Epidermal melanocyte (primary cell): ENCODE data around the gene CSF2RB.

Experiments used
- DNase-seq: peaks from one replicate; pipeline ENCODE4 v3.0.0; 2011; ENCODE audit warnings: low spot score; ENCODE audit not compliant: insufficient read length

CSF2RB gene

DNA sequence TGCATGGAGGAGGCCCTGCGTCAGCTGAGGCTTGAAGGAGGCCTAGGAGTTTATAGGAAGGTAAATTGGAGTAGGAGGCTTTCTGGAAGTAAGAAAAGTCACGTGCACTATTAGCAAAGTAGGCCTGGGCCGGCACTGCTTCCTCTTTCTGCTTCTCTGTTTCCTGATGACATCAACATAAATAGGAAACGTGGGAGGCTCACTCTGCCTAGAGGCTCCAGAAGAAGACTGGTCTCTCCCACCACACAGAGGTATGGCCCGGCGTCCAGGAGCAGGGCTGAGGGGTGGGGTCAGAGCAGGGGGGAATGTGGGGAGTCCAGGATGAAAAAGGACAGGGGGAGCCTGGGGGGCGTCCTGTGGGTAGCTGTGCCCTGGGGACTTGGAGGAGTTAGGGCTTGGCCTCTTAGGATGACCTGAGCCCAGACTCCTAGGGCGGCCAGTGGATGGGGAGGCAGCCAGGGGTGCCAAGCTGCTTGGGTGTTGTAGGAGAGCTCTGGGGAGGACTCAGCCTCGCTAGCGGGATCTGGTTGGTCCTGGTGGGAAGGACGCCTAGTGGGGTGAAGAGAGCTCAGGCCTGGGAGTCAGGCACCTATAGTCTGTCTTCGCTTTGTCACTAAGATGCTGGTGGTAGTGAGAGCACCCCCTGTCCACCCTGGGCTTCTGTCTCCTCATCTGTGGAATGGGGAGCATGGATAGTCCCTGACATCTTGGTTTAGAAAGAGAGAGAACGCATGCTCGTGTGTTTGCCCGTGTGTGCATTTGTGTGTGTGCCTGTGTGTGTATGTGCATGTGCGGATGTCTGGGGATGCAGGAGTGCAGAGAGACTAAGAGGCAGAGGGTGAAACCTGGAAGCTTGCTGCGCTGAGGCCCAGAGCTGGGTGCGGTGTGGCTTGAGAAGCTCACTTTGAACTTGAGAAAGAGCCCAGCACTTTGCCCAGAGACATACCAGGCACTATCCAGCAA lies at the start of gene CSF2RB:
CSF2RB (plus strand) TSS at position 202 of the 963 bp plus-strand sequence. CDS start 8,580 bp downstream, outside the sequence.
- no peak for DNase-seq

DNA sequence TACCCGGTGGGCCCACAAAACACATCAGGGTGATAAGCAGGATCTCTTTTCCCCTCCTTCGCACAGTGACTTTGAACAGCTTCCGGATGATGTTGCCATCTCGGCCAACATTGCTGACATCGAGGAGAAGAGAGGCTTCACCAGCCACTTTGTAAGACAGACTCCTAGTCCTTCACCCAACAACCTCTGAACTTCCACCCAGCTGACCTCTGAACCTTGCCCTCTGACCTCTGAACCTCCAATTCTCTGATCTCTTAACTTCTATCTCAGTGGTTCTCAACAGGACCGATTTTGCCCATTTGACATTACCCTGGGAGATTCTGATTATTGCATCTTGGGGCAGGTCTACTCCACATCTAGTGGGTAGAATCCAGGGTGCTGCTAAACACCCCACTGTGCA lies 49.4 kb upstream of the CSF2RB start:
- no peak for DNase-seq

DNA sequence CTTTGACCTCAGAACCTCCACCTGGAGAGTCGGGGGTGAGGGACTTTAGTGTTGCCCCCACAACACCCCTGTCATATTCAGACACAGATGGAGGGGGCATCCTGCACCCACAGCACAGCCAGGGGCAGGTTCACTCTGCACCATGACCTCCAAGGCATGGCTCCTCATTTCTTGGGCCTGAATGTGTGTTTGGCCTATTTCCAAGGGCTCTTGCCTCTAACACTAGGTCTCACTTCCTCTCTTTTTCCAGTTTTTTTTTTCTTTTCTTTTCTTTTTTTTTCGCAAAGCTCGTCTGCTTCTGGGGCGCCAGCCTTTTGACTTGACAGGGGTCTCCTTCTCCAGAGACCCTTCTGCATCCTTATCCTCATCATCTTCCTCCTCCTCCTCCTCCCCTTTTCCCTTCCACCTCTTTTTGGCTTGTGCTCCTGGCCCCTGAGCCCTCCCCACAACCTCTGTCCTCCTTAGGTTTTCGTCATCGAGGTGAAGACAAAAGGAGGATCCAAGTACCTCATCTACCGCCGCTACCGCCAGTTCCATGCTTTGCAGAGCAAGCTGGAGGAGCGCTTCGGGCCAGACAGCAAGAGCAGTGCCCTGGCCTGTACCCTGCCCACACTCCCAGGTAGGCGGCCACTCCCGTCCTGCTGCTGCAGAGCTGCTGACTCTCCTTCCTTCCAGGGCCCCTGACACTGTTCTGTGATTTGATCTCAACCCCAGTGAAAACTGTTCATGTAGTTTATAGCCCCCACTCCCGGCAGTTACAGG lies 48.8 kb upstream of the CSF2RB start:
- DNase-seq: no peak

DNA sequence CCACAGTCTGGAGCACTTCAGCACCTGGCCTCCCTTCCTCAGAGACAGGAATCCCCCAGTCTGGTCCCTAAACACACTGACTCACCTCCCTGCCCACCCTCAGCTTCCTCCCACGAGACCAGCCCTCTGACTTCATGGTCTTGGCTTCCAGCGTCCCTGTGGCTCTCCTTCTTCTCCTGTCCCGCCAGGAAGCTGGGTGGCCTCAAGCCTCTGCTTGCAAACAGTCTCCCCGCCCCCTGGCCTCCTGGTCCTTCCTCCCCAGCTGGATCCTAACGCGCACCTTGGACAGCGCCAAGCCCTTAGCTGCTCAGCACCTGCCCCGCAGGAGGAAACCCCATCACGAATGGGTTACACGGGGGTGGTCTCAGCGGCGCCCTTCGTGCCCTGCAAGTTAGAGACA lies 48.1 kb upstream of the CSF2RB start:
- DNase-seq: no peak

DNA sequence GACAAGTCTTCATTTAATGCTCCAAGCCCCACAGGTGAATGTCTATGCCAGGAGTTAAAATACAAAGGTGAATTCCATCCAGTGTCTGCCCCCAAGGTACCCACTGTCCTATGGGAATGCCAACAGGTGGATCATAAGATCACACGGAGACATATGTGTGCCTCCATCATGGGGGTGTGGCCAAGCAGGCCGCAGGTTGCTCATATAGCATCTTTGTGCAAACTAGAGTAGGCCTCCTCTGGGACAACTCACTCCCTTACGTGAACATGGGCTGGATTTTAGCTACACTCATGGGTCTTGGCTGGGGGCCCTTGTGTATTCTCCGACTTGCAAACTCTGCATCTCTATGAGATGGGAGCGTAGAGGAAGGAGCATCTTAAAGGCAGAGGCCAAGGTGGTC lies 45.7 kb upstream of the CSF2RB start:
- no peak for DNase-seq

DNA sequence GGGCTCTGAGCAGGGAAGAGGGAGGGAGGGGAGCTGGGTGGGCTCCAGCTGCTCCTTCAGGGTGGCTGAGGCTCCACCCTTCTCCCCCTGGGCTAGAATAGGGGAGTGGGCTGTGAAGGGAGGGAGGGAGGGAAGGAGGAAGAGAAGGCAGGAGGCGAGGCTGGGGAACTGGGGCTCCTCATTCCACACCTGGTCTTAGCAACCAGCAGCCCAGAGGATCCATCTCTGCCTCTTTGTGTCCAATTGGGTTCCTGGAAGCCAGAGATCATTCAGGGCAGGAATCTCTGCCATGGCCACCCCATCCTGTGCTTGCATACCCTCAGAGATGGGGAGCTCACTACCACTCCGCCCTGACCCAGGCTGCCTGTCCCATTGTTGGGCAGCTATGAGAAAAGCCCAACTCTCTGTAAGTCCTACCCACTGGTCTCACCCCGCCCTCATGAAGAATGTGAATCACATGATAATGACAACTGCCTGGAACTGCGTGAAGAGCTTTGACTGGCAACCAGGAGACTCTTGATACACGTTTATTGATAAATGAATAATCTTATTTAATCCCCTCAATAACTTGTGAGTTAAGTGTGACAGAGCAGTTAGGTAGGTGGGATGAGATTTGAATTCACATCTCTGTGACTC lies 44.8 kb upstream of the CSF2RB start:
- no peak for DNase-seq

DNA sequence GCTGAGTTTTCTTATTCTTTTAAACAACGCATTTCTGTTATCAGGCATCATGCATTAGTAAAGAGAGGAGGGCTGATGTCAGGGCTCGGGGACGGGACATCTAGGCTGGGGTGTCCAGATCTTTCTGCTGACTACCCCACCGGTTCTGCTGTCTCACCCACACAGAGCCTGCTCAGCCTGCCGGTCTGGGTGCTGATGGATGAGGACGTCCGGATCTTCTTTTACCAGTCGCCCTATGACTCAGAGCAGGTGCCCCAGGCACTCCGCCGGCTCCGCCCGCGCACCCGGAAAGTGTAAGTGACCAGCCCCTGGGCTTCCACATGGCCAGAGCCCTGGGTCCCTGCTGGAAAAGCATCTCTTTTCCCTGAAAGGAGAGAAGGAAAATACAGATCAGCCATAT lies 43.2 kb upstream of the CSF2RB start:
- no peak for DNase-seq

DNA sequence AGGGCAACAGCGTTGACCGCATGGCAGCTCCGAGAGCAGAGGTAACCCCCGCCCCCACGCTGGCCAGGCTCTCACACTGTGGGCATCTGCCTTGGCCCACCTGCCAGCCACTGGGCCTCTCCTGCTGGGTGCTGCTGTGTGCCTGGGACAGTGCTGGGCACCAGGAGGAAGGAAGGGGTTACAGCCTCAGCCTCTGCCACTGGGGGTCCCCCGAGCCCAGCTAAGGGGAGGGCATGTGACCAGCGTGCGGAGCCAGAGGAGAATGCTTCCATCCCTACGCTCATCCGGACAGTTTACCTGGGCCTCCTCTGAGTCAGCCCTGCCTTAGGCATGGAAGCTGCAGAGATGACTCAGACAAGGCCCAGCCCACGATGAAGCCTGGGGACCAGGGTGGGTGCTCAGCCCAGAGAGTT lies 41.8 kb upstream of the CSF2RB start:
- no peak for DNase-seq

DNA sequence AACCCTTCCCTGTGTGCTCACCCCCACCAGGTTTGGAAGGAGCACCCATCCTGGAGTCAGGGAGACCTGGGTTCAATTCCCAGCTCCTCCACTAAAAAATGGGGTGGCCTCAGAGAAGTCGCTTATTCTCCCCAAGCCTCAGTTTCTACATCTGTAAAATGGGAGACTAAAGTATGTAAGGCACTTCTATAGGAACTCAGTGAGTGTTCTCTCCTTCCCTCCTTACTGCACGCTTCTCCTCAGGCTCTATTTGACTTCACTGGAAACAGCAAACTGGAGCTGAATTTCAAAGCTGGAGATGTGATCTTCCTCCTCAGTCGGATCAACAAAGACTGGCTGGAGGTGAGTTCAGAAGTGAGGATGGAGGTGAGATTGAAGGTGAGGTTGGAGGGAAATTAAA lies 41.3 kb upstream of the CSF2RB start:
- DNase-seq: no peak

DNA sequence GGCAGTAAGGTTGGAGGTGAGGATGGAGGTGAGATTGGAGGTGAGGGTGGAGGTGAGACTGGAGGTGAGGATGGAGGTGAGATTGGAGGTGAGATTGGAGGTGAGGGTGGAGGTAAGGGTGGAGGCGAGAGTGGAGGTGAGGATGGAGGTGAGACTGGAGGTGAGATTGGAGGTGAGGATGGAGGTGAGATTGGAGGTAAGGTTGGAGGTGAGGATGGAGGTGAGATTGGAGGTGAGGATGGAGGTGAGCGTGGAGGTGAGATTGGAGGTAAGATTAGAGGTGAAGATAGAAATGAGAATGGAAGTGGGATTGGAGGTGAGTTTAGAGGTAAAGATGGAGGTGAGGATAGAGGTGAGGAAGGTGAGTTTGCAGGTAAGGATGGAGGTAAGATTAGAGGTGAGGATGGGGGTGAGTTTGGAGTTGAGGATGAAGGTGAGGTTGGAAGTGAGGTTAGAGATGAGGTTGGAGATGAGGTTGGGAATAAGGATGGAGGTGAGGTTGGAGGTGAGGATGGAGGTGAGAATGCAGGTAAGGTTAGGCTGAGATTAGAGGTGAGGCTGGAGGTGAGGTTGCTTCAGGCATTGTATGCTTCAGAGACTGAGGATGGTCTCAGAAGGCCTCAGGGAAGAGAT lies 40.4 kb upstream of the CSF2RB start:
- no peak for DNase-seq

DNA sequence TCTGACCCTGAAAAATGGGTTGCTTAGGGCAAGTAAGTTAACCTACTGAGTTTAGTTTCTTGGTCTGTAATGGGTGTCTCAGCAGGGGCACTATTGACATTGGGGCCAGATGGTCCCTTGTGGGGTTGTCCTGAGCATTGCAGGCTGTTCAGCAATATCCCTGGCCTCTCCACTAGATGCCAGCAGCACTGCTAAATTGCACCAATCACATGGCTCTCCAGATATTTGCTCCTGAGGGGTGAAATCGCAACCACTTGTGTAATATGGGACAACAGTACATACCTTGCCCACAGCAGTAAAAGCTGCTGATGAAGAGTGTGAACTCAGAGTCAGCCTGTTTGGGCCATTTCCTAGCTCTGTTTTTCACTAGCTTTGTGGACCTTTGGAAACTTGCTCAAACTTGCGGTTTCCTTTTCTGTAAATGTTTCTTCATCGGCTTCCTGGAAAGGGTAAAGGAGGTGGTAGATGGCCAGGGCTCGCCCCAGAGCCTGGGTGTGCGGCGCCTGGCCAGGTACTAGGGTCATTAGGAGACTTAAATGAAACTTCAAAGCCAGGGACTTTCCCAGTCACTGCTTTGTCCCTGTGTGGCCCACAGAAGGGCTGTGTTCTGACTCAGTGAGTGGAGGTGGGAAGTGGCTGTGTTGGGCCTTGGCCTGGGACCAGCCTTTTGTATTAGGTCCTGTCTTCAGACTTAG lies 39.7 kb upstream of the CSF2RB start:
- peak; percentile 51 for DNase-seq

DNA sequence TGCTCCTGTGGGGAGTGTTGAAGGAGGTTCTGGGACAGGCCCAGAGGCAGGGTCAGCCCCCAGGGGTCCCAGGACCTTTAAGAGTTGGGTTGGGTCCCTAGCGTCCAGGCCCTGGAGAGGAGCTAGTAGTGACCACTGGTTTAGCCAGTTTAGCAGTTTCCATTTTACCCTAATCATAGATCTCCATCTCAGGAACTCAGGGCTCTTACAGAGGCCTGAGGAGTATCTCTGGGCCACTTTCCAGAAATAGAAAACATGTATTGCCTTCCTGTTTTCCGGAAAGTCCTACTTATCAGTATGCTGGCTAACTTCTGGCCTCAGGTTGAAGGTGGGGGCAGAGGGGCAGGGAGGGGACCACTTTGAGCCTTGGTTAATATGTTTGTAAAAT lies 39.1 kb upstream of the CSF2RB start:
- no peak for DNase-seq

DNA sequence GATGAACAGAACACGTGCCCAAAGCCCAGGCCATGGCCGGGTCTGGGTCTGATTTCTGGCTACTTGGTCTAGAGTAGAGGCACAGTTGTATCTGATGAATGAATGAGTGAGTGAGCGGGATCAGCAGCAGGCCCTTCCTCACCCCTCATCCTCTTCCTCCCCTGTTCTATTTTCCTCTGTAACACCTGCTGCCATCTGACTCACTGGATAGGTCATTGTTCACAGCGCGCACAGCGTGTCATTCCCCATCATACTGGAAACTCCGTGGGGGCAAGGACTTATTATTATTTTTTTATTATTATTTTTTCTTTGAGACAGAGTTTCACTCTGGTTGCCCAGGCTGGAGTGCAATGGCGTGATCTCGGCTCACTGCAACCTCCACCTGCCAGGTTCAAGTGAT lies 38.7 kb upstream of the CSF2RB start:
- DNase-seq: no peak

DNA sequence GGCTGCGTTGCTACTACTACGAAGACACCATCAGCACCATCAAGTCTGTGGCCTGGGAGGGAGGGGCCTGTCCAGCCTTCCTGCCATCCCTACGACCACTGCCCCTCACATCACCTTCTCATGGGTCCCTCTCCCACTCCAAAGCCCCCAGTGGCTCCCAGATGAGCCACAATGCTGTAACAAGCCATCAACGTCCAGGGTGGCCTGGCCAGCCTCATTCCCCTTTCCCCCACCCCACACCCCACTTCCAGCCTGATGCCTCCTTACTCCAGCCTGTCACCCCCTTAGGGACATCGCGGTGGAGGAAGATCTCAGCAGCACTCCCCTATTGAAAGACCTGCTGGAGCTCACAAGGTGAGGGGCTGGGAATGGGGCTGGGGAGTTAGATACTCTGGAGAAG lies 37.7 kb upstream of the CSF2RB start:
- no peak for DNase-seq

DNA sequence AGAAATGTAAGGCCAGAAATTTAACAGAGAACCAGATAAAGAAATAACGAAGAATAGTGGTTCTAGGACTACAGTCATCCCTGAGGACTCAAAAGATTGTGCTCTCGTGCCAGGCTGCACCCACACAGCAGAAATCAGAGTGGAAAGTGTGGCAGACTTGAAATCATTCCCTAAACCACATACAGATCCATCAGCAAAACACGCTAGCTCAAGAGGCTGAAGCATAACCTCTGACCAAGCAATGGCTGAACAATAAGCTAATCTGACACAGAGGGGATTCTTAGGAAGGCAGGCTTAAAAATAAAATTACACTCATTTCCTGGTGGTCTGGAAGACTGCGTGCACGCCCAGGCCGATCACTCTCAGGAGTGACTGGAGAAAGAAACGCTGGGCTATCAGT lies 33.7 kb upstream of the CSF2RB start:
- no peak for DNase-seq

DNA sequence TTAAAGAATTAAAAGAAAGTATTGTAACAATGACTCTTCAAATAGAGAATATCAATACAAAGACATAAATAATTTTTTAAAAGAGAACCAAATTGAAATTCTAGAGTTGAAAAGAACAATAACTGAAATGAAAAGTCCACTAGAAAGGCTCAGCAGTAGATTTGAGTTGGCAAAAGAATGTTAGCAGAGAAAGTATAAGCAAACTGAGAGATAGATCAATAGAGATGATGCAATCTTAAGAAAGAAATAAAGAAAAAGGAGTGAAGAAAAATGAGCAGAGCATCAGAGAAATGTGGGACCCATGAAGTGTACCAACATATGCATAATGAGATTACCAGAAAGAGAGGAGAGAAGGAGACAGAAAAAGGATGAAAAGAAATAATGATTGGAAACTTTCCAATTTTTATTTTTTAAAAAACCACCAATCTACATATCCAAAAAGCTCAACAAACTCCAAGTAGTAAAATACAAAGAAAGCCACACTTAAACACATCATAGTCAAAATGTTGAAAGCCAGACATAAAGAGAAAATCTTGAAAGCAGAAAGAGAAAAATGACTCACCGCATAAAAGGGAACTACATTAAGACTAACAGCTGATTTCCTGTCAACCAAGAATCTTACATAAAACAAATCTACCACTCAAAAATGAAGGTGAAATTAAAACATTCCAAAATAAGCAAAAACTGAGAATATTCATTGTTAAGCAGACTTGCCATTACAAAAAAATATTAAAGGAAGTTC lies 31.8 kb upstream of the CSF2RB start:
- no peak for DNase-seq

DNA sequence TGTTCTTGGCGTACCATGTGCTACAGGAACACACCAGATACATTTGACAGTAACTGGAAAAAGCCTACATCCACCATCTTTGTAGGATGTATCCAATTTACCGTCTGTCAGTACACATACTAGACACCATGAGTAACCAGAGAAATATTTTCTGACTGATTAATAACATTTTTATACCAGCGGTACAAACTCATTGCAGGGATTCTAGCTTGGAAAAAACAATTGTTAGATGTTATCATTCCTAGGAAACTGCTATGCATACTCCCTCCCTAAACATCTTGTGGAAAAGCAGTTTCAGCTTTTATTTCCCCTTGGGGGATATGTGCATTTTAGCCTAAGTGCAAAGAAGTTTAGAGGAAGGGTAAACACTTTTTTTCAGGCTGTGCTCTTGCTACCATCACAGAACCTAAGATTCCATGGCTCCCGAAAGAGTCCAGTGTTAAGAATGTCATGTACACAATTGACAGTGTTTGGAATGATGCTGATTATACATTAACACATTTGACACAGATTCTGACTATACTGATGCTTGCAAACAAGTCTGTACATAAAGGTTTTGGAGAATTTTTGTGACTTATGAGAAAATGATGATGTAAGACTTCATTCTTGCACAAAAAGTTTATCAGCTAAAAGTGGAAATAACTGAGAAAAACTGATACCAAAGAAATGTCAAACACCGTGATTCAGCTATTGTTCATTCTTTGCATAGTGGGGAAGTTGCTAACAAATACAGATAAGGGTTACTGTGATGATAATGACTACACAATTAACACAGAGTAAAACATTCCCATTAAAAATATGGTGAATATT lies 28.9 kb upstream of the CSF2RB start:
- DNase-seq: no peak

DNA sequence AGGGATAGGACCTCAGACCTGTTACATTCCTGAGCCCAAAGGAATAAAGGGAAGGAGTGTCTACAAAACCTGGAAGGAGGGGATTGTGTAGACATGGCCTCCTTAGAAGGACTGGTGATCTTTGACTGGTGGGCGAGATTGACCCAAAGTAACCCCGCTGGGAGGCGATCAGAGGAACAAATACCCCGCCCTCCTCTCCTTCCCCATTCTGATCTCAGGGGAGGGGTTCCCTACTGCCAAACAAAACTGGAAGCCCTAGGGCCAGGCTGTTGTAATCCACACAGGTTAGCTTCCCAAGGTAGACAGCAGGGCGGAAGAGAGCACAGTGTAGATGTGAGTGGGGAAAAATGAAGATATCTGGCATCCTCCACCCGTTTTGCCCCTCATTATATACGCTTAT lies 28.0 kb upstream of the CSF2RB start:
- no peak for DNase-seq

DNA sequence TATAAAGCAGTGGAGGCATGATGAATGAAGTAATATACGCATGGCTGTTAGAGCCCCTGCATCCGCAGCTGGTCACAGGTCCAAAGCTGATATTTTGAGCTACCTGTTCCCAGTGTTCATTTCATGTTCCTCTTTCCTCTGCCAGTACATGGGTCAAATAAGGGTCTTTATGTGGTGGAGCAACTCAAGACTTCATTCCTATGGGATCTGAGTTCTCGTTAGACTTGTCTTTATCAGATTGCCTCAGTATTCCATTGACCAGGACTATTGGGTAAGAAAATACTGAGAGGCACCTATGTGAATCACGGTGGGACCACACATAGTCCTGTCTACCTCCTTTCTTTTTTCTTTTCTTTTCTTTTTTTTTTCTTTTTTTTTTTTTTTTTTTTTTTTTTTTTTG lies 27.4 kb upstream of the CSF2RB start:
- DNase-seq: no peak
